GM21528 (cell line): ENCODE data around the gene CFAP221.

ENCODE experiments used
- ATAC-seq: cut with Tn5 transposase; IDR thresholded peaks from one replicate; pipeline ENCODE4 v1.9.1; 2021; ENCODE audit warnings: mild to moderate bottlenecking, moderate library complexity; ENCODE audit not compliant: unreplicated experiment, low FRiP score

The CFAP221 gene

DNA sequence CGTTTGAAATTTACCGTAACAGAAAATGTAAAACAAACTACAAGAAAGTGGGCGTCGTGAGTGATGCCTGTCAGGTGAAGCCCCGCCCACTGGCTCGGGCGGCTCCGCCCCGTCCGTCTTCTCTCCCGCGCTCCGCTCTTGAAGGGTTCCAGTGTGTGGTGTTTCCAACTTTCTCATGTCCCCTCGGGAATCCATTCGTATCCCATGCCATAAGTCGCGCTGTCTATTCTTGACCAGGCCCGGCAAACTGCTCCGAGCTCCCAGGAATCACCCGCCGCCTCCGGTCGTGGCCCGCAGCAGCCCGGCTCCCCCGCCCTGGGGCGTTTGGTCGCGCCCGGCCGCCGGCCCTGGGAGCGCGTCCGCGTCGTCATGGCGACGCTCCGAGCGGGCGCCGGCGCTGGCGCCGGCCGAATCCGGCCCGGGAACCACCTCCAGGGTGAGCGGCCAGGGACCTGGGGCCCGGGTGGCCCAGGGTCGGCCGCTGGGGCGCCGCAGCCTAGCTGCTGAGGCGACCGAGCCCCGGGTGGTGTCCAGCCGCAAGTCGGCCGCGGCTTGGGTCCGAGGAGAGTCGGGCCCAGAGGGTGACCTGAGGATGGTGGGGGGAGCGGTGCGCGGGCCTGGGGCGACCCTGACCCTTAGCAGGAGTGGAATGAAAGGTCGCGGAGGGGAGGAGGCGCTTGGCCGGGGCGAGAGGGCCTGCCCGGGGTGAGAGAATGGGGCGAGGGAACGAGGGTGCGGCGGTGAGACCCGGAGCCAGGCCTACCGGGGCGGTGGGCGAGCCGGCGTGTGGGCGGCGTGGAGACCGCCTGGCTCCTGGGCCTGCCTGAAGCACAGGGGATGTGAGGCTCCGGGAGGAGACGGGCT, at the start of gene CFAP221:
TSS of gene CFAP221 (plus strand) at position 375 of the 864 bp plus-strand sequence. CDS start 1,683 bp downstream, outside the sequence.
- ATAC-seq = peak; percentile 55

DNA sequence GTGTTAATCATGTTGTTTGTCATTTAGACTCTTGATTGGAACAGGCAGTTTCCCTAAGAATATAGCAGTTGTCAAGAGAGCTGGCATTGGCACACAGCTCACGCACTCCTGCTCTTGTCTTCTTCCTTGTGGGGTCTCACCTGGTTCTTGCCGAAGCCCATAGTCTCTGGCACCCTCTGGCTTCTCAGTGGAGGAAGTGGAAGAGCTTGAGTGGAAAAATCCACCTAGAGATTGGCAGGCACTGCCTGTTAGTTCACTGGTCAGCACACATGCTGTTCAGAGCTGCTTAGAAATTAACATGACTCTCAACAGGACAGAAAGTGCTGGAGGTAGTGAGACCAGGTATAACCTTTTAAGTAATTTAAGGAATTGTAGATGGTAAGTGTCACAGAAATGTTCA, 48.3 kb upstream of the CFAP221 start:
- ATAC-seq = no peak

- no peak for ATAC-seq
These were observed 47.6 kb upstream of the CFAP221 start for GRCh38 chr2:119496682-119497081.

GRCh38 chr2:119508756-119509155, 35.5 kb upstream of the CFAP221 start:
- ATAC-seq = no peak

- no peak for ATAC-seq
These were observed 32.3 kb upstream of the CFAP221 start for GRCh38 chr2:119511989-119512388.

- no peak for ATAC-seq
These were observed 31.3 kb upstream of the CFAP221 start for GRCh38 chr2:119512946-119513345.

GRCh38 chr2:119513832-119514231, 30.4 kb upstream of the CFAP221 start:
- no peak for ATAC-seq

GRCh38 chr2:119516121-119516520, 28.1 kb upstream of the CFAP221 start:
- ATAC-seq = no peak

GRCh38 chr2:119517433-119517832, 26.8 kb upstream of the CFAP221 start:
- peak; percentile 83 for ATAC-seq

DNA sequence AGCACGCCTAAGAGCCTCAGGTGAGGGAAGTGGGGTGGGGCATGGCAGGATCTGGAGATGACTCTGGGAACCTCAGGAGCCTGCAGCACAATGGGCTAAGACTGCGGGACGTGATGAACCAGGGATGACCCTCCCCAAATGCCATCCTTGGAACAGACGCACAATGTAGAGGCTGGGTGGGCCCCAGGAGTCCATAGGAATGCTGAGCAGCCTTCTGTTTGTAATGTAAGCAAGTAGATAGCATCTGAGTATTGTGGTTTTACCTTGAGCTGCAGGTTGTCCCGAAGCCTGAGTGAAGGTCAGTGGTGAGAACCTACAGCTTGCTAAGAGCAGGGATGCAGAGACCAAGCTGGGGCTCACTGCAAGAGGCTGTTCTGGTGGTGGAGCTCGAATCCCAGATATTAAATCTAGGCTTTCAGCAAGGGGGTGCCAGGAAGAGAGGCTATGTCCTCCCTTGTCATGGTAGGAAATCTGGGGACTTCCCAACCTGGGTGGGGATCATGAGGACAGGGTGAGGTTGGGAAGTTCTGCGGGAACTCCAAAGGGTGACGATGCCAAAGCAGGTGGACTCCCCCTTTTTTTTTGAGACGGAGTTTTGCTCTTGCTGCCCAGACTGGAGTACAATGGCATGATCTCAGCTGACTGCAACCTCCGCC, 25.7 kb upstream of the CFAP221 start:
- ATAC-seq = no peak

GRCh38 chr2:119519057-119519408, 25.2 kb upstream of the CFAP221 start:
- ATAC-seq = no peak

DNA sequence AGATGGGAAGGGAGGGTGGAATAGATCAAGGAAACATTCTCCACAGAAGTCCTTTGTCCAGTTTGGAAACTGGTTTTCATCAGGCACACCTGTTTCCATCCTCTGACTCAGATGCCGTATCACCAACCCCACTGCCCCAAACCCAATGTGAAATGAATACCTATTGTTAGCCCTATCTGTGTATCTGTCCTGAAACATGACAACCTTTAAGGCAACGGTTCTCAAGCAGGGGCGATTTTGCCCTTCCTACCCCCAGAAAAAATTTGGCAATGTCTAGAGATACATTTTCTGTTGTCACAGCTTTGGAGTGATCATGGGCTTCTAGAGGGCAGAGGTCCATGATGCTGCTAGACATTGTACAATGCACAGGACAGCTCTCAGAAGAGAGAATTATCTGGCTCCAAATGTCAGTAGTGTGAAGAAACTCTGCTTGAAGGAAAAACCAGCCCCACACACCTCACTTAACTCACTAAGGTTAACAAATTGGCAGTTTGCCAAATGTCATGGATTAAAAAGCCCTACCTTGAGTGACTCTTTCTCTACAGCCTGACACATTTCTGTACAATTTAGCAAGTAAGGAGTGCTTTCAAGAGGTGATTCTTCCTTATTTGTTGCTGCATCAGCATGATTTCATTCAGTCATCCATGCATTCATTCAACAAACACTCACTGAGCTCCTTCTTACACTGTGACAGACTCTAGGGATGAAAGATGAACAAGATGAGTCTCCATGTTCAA, 23.4 kb upstream of the CFAP221 start:
- no peak for ATAC-seq

- no peak for ATAC-seq
These were observed 22.7 kb upstream of the CFAP221 start for GRCh38 chr2:119521433-119522050.

DNA sequence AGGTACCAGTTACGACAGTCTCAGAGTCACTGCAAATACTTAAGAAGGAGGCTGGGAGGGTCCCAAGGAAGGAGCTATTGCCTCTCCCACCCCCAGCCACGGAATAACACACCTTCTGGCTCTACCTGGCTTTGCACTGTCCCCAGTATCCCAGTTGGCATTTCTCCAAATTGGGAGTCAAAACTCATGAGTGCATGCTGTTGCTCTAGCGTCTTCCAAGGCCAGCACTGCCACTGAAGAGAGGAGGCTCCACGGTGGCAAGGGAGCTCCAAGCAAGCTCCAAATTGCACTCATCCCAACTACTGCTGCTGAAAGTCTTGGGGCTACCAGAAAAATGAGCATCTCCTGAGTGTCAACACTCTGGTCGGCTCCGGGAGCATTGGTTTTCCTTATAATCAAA, 21.6 kb upstream of the CFAP221 start:
- no peak for ATAC-seq

DNA sequence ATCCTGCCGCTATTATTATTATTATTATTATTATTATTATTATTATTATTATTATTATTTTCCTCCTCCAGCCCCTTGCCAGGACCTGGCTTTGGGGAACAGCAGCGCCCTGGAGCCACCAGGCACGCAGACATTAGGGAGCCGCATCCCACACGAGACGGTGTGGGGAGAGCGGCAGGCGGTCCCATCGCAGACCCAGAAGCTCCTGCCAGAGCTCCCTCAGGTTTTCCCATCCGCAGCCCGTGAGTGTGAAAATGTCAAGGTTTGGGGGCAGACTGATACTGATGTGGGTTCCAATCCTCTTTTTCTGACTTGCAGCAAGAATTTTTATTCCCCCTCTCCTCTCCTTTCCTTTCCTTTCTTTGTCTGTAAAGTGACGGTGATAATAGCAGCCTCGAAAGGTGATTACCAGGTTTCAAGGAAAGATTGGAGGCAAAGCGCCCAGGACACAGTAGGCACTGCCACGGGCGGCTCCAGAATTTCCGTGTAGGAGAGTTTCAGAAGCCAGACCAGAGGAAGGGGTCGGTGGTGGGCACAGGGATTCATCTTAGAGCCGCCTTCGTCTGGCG, 20.8 kb upstream of the CFAP221 start:
- ATAC-seq = no peak

DNA sequence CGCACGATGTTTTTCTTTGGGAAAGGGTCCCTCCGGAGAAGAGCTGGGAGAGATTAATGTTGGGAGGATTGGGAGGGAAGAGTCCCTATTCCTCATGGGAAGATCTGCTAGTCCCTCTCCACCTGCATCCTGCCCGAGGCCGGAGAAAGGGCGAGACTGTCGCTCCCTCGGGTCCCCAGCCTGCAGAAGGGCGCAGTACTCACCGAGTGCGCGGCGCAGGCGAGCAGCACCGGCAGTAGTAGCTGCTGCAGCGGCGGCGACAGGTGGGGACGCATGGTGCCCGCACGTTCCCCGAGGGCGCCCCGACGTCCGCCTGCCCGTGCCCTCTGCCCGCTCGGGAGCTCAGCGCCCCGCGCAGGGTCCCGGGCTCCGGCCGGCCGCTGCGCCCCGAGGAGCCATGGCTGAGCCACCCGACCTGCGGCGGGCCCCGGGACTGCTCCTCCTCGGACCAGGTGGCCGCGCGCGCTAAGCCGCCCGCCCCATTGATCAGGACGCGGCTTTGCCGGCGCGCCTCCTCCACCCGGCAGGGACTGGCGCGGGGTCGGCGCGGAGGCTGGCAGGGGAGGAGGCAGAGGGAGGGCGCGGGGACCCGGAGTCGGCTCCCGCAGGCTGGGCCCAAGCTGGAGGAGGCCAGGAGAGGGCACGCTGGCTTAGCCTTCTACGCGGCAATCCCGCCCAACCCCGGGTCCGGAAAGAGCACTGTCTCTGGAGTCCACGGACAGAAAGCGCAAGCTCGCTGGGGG, 20.1 kb upstream of the CFAP221 start, which contains the start of gene SCTR:
TSS of gene SCTR (minus strand) at position 532 of the 743 bp plus-strand sequence. CDS start at position 275, 257 bp downstream.
- ATAC-seq = no peak

- no peak for ATAC-seq
These were observed 18.6 kb upstream of the CFAP221 start for GRCh38 chr2:119525614-119526013.

DNA sequence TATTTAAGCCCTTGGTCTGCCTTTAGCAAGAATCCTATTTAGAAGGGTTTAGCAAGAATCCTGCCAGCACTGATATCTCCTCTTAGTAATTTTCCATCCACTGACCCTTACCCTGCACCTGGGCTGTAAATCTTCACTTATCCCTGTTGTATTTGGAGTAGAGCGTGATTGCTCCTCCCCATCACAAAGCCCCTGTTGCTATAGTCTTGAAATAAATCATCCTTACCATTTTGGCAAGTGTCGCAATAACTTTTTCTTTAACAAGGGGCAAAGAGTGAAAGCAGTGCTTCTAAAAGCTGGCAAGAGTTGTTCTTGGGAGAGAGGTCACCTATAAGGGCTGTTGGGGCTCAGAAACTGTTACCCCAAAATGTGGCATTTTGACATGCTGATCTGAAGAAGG, 16.2 kb upstream of the CFAP221 start:
- ATAC-seq = no peak

DNA sequence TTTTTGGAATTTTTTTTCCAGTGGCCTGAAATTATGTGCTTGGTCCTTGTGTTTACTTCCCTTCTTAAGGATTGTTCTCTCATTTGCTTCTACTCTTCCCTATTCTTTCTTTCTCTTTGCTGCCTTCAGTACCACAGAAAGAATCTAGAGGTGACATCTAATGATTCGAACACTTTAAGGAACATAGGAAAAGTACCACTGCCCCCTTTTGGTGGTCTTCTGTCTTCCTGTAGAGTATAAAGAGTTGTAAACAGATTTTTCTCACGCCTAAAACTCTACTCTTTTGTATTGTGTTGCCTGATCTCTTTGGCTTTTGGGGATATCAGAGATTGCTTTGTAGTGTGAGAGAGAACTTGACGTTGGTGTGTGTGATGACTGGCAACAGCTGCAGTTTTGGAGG, 13.0 kb upstream of the CFAP221 start:
- ATAC-seq = no peak

GRCh38 chr2:119533560-119533959, 10.7 kb upstream of the CFAP221 start:
- no peak for ATAC-seq
